Heart right ventricle (tissue), 16 donors: ENCODE data around the gene SYNE3. TPM values are rescaled to one million over a fixed set of nuclear protein-coding genes. Genes with fewer than 3 reads are reported as not detected.

Experiments
- ATAC-seq, 8 donors: fragments of 200-7000 bp; cut with Tn5 transposase; one replicate each; pipeline ENCODE4 v1.9.1; 2020; ENCODE audit warnings: mild to moderate bottlenecking in 8 of 8, moderate library complexity in 8 of 8, moderate number of reproducible peaks in 1 of 8
- DNase-seq, 2 donors: peaks; one replicate each; pipeline ENCODE4 v3.0.0-alpha.2; 2020
- H3K27ac ChIP-seq, 10 donors: fragments of 200-600 bp; sonication (generic) in 2 of 10; one replicate each; pipeline versions ENCODE4 v1.5.0 to v1.8.0; 2020 to 2022; ENCODE audit warnings: mild to moderate bottlenecking in 3 of 10
- H3K27me3 ChIP-seq, 7 donors: fragments of 200-600 bp; one replicate each; pipeline ENCODE4 v1.8.0; 2021 to 2022; ENCODE audit warnings: mild to moderate bottlenecking in 2 of 7
- H3K36me3 ChIP-seq, 9 donors: fragments of 200-600 bp; sonication (generic) in 1 of 9; one replicate each; pipeline versions ENCODE4 v1.5.0 to v1.8.0; 2020 to 2022; ENCODE audit warnings: mild to moderate bottlenecking in 2 of 9
- H3K4me1 ChIP-seq, 9 donors: fragments of 200-600 bp; sonication (generic) in 1 of 9; one replicate each; pipeline versions ENCODE4 v1.5.0 to v1.8.0; 2020 to 2022; ENCODE audit warnings: mild to moderate bottlenecking in 4 of 9
- H3K4me3 ChIP-seq, 10 donors: fragments of 200-600 bp; sonication (generic) in 2 of 10; one replicate each; pipeline versions ENCODE4 v1.5.0 to v1.8.0; 2020 to 2022; ENCODE audit warnings: mild to moderate bottlenecking in 7 of 10, moderate library complexity in 2 of 10
- H3K9me3 ChIP-seq, 11 donors: fragments of 200-600 bp in 10 of 11; sonication (generic) in 2 of 11; one replicate each; pipeline versions ENCODE4 v1.5.0 to v1.8.0; 2013 to 2022; ENCODE audit warnings: mild to moderate bottlenecking in 2 of 11, control low read depth in 1 of 11, moderate library complexity in 1 of 11
- CTCF ChIP-seq, 9 donors: fragments of 200-600 bp; sonication (generic) in 2 of 9; IDR thresholded peaks; one replicate each; pipeline versions ENCODE4 v1.5.0 to v1.8.0; 2021 to 2022; ENCODE audit warnings: antibody characterized with exemption in 9 of 9, mild to moderate bottlenecking in 5 of 9, moderate library complexity in 1 of 9
- whole genome bisulfite sequencing, 2 donors: extraction: QIAGEN DNeasy Blood & Tissue Kit; methylation state at CpG; one replicate each; pipeline ENCODE4 v1.1.7; 2013; ENCODE audit warnings: inconsistent platforms in 1 of 2; 5-methylcytosine and 5-hydroxymethylcytosine counted together
- intact Hi-C, 10 donors: fragments of 100-400 bp; cut with DNase I; formaldehyde crosslinking; loops; one replicate each; pipeline versions ENCODE4 v1.11.1 to v1.14.2; 2022
- polyA plus RNA-seq, 2 donors: library from polyadenylated mRNA; stranded (reverse); fragments of 200-250 nt; gene quantifications; one replicate each; pipeline ENCODE4 v1.2.3, GENCODE V29; 2013
- total RNA-seq, 10 donors: library from RNA; stranded (reverse); fragmentation: NEBNext Ultra II Directional in 3 of 10; extraction: Animal tissue kit (Norgen Biotek cat#: 25700) in 3 of 10; gene quantifications; one replicate each; pipeline versions ENCODE4 v1.2.1 to v1.2.4, GENCODE V29; 2021 to 2023
- donor health status: Arrhythmogenic right ventricular cardiomyopathy.
- donor health status: ischemic (EF 13 %, LVEDD 7.1; RV severe dilation, severe dysfunction).
- donor health status: healthy with polysubstance abuse.
- donor health status: DM: no; HTN: yes; CAD: no.
- donor health status: DM: no; HTN: no; CAD: no.
- donor health status: ischemic (EF 25% LVEDD 6.9; RV normal size, moderate dysfunction).
- donor health status: ischemic (EF 25% LVEDD 5.7; RV mildly dilated, moderate dysfunction).
- donor health status: healthy.
- donor health status: DM: yes; HTN: yes; CAD: no.
- donor health status: Ischemic cardiomyopathy.
- donor health status: ischemic (EF 35%, LVEDD 5.7; RV mildly dilated, moderate dysfunction).
- donor health status: nonischemic (EF 11% LVEDD 7.7; RV severe dilation, severe dysfunction).
- donor health status: DM: yes; HTN: yes; CAD: no.
- donor health status: PGD.
- donor health status: ischemic (EF 29% LVEDD 5.4; RV normal size, mild dysfunction).
- donor health status: nonischemic (EF 23%, LVEDD 6.1; RV moderate dilation, normal function).

The SYNE3 gene
- total and polyA plus RNA-seq, 12 donors = 1.5 to 15.4 (median 8.8) TPM

DNA sequence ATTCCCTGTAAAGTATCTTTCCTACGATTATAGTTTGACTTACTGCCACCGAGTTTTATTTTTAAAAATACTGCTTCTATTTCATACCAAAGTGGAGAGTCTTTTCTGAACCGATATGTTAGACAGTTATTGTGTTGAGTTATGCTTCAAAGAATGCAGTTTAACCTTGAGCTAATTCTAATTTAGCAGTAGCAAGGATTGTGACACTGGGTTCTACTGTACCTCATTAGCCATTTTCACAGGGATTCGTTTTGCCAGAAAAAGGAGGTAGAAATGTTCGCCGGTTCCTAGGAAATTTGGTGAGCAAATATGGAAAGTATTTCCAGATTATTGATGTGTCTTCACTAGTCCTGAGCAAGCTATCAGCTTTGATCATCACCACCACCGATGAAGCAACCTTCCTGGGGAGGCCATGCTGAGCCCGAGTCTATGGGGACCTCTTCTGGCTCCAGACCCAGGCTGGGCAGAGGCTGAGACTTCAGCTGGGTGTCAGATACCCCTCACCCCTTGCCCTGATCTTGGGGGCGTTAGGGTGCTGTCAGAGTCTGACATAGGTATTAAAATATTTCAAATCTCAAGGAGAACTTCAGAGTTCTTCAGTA is 32.0 kb upstream of the SYNE3 start:
- Histone ChIP-seq H3K27ac (peak overlapping the region in 1 of 10 donors; percentile 7), H3K9me3 (no peaks in the 10 kb centered on the region), H3K4me1 (peaks cover 0 to 48% (median 27%) of the 10 kb centered on the region in 9 donors), H3K27me3 (no peaks in the 10 kb centered on the region), H3K4me3 (no peak overlapping the region), H3K36me3 (peaks cover 0 to 33% (median 2%) of the 10 kb centered on the region in 9 donors)
- TF ChIP-seq CTCF (IDR thresholded peaks at IDR 0.05) = no peak
- intact Hi-C loops = no loop called here
- ATAC-seq = no peak
- no peak for DNase-seq
- WGBS, 2 donors = 72 to 82% methylated on average over 9 of the region's 9 CpGs

DNA sequence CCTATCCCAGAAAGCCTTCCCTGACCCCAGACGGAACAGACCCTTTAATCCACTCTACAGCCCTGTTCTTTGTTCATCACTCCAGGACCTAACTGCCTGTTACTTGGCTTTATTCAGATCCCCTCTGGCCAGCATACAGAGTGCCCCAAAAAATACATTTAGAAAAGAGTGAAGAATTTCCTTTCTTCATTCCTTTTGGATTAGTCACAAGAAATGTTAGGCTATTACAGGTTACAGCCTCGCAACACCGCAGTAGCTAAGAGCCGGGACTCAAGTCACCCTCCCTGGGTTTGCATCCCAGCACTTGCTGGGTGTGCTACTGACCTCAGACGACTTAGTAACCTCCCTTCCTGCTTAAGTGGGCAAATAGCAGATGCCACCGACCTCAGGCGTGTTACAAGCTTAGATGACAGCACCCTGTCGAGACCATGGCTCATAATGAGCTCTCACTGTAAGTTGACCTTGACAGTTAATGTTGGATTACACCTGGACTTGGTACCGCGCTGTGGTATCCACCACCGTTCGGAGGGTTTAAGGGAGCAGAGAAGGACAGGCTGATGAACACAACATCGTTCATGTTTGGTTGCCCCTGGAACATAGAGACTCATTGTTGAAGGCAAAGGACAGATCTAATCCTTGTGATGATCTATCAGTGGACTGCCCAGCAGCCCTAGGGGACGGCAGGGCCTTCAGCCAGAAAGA is 31.3 kb upstream of the SYNE3 start:
- Histone ChIP-seq H3K27ac (peak overlapping the region in 1 of 10 donors; percentile 7), H3K36me3 (peaks cover 0 to 33% (median 2%) of the 10 kb centered on the region in 9 donors), H3K4me1 (peaks cover 0 to 48% (median 27%) of the 10 kb centered on the region in 9 donors), H3K9me3 (no peaks in the 10 kb centered on the region), H3K27me3 (no peaks in the 10 kb centered on the region), H3K4me3 (no peak overlapping the region)
- DNase-seq (no peak), ATAC-seq (peak in 2 of 8 donors; percentile 16 to 32)
- 70 to 71% methylated on average over 14 of the region's 14 CpGs for WGBS, 2 donors
- intact Hi-C loops = no loop called here
- no peak for TF ChIP-seq CTCF (IDR thresholded peaks at IDR 0.05)

DNA sequence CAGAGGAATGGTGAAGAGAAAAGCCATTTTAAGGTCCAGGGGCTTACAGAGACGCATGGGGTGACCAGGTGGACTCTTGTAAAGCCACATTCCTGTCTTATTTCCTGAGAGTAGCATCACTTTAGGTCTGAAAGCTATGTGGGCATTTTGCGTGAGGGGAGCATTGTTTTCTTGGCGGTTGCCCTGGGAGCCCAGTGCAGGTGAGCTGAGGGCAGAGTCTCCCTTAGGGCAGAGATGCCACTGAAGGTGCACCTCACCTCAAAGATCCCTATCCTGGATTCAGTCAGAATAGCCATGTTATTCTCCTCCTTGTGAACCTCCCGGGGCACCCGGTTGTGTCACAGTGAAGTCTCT is 30.8 kb upstream of the SYNE3 start:
- no peak for DNase-seq
- 90 to 96% methylated on average over 5 of the region's 5 CpGs for WGBS, 2 donors

More for the DNA sequence above, 30.8 kb upstream of the SYNE3 start:
- H3K27ac ChIP-seq = no peak overlapping the region
- H3K36me3 ChIP-seq = peaks cover 0 to 33% (median 2%) of the 10 kb centered on the region in 9 donors
- peak in 1 of 8 donors; percentile 11 for ATAC-seq
- TF ChIP-seq CTCF (IDR thresholded peaks at IDR 0.05) = no peak
- no peaks in the 10 kb centered on the region for H3K9me3 ChIP-seq
- peaks cover 0 to 48% (median 27%) of the 10 kb centered on the region in 9 donors for H3K4me1 ChIP-seq
- no peaks in the 10 kb centered on the region for H3K27me3 ChIP-seq
- H3K4me3 ChIP-seq = no peak overlapping the region
- intact Hi-C loops = no loop called here
